ENCODE data around the gene GNAS-AS1.

Gene GNAS-AS1

DNA sequence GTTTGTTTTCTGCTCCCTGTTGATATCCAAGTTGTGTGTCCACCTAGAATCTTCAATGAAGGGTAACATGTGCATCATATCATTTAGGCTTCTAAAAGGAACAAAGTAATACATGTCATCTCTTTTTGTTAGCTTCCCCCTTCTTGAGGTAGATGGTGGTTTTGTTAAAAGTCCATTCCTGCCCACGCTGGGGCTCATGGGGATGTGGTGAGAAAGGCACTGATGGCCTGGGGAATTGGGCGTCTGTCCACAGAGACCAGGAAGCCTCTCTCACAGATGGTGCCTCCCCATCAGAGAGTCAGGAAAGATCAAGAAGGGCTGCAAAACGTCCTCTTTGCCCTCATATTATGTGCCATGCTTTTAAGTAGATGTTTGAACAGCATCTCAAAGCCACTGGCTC, 34.3 kb upstream of the GNAS-AS1 start:
- DNase-seq: no peak

DNA sequence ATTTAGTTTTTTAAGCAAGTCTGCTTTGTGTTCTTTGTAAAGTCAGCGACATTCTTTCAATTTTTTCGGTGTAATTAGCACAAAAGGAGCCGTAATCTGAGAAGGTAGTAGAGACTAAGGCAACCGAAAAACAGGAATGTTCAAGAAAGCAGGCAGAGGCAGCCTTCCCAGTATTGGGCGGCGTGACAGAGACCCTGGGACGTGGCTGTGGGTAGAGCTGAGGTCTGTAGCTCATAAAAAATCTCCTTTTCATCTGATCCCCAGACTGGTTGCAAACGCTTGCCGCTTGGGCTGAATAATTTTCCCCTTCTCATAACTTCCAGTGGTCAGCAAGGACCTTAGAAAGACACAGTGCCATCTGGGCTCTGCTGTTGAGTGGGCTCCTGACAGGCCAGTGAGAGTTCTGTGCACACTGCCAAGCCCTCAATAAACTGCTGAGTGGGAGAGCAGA, 32.6 kb upstream of the GNAS-AS1 start:
- no peak for DNase-seq

DNA sequence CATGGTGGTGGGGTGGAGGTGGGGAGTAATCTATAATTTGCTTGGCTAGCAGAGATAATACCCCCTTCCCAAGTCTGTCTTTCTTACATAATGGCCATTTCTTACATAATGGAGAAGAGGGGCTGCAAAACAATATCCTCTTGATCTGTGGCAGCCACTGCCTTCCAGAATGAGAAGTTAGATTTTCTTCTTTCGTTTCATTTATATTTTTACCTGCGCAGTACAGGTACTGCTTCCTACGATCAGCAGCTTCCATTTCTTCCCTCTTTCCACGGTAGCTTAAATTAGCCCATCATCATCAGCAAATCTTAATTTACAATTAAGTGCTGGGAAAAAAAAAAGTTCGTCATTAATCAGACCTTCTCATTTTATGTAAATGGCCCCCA, 32.0 kb upstream of the GNAS-AS1 start:
- DNase-seq: no peak

DNA sequence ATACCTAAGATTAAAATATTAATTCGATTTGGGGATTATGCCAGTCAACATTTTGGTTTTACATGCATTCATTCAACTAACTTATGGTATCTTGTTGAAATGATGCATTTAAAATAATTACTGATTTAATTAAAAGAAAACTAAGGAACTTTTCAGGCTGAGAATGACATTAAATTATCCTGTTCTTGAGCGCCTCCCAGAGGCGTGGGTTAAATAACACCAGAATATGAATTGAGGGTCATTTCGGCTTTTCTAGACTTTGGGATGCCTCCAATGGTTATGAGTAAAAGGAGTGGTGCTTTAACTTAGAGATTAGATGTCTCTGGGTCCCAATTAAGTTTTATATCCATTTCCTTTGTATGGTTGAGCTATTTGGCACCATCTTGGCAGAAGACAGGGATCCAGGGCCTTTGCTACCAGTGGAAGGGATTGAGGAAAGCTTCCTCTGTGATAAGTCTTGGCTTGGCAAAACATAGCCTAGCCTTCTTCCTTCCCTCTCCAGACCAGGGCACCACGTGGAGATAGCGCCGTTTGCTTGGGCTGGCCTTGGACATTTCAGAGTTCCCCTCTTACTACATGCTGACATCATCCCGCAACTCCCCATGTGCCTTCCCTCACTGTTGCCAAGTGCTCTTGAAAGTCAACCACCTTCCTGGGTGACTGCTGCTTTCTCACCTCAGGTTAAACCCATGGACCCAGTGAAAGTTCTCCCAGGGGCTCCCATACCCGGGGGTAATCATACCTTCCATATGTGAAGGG, 30.5 kb upstream of the GNAS-AS1 start:
- no peak for DNase-seq

DNA sequence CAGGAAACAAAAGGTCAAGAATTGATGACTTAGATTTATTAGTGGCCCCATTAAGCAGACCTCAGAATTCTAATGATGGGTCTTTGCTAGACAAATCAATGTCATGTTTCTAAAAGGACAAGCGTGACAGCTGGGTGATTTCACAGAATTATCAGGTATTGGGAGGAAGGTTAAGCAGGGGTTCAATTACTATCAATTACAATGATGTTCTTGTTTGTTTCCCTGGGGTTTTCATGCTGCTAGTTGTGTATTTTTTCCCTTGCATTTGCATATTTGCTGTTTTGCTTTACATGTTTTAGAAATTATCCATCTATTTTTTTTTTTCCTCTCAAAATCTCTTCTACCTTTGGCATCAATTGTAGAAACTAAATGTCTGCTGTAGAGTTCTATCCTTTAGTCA, 29.7 kb upstream of the GNAS-AS1 start:
- no peak for DNase-seq

DNA sequence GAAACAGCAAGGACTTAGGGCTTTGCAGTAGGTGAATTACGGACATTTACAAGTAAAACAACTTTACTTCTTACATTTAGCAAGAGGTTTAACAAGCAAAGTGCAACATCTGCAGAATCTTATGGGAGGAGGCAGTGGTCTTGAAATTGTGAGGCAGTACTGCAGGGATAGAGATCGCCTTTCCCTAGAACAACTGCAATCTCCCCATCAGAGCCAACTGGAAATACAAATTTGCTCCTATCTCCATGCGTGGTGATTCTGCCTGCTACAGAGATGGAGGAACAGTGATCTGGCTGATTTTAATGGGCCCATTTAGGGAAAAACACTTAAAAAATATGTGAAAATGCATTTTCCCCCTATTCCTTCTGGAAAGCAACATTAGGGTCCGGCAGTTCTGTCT, 27.7 kb upstream of the GNAS-AS1 start:
- DNase-seq: no peak

DNA sequence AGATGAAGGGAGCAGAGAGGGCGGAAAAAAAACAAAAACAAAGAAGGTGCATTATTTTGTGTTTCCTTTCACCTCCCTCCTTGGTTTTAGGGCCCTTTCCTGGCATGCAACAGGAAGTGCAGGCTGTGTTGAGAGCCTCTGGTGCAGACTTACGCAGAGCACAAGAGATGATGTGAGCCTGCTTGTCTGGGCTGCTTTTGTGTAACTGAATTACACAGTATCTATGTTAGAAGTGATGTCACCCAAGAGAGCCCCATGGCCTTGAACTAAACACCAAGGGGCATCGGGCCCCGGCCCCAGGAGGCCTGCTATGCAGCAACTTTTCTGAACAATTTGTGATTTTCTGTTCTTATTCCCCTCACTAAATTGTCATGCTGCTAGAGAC, 27.3 kb upstream of the GNAS-AS1 start:
- DNase-seq: peak; percentile 19

DNA sequence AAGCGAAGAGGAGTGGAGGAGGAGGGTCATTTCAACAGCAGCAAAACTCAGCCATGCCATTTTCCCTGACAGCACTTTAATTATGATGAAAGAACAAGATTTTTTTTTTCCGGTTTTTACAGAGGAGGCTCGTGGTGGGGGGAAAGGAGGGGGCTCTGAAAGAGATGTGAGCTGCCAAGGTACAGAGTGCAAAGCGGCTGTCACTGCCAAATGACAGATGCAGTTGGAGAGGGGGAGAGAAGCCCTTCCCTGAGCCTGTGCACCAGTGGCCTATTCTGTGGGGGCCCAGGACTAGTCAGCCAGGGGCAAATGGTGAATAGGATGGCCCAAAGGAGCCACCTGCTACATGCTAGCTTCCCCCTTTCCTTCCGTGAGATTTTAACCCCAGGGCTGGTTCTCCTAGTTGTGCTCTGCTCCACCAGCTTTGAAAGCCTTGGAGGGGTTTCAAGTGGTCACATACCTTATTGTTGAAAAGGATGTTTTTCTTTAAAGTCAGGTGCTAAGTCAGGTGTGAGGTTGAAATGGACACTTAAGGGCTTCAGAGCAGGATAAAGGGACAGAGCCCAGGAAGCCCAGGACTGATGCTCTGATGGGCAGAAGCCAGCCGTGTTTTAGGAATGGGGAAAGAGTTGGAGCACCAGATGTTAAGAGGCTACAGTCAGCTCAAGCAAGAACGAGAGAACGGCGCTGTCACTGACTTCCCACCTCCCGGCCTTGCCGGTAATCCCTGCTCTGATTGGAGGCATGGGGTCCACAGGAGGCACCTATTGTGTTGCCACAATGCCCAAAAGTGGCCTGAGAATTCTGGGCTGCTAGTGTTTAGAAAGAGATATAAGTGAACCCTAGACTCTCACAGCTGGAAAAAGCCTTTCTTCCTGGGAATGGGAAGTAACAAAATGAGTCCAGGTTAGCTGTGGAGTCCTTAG, 26.6 kb upstream of the GNAS-AS1 start:
- no peak for DNase-seq

DNA sequence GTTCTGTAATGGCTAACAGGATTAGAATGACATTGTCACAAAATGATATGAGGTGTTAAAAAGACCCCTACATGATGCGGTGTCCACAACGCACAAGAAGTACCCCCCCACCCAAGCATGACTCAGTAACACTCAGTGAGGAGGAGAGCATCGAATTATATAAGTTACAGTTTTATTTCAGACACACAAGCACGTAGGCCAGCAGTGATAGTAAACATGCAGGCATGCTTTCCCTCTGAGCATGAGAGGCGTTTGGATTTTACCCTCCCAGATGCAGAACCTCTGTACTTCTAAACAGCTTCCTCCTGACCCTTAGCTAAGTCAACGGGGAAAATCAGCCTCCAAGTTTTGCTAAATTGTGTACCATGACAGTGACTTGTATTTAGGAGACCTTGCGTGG, 25.7 kb upstream of the GNAS-AS1 start:
- DNase-seq: no peak

DNA sequence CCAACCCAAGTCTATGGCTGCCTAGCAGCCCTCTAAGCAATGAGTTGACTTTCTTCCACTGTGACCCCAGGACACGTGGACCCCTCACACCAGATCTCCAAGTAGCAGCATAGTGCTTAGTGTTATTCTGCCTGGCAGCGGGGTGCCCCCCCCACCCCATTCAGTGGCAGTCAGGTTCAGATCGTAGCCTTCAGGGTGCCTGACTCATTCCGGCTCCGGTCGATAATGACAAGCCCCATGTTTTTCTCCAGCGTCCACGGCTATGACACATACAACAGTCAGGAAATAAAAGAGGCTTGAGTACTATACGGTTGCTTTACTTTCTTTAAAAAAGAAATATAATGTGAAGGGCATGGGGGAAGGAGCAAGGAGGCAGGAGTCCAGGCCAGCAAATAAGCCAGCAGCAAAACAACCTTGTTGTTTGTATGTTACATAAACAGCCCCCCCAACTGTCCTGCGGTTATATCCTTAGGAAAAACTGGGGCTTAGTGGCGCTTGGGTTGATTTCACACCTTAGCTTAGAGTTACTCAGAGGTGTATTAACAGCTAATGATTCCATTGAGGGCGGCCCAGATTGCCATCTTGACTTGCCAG, 24.9 kb upstream of the GNAS-AS1 start:
- no peak for DNase-seq

DNA sequence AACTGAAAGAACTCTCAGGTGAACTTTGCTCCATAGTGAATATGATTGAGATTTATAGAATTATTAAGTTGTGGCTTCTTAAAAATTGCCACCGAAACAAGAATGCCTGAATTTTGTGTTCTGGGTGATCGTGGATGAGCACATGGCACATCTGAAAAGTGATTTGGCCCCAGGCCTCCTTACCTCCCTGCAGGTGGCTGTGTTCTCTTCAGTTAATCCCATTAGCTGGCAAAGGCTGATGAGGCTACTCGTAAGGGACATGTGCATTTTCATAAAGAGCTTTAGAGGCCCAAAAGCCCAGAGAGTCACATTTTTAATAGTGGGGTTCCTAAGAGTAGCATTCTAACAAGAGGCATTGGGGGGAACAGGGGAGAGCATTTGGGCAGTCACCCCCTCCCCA, 24.4 kb upstream of the GNAS-AS1 start:
- no peak for DNase-seq

DNA sequence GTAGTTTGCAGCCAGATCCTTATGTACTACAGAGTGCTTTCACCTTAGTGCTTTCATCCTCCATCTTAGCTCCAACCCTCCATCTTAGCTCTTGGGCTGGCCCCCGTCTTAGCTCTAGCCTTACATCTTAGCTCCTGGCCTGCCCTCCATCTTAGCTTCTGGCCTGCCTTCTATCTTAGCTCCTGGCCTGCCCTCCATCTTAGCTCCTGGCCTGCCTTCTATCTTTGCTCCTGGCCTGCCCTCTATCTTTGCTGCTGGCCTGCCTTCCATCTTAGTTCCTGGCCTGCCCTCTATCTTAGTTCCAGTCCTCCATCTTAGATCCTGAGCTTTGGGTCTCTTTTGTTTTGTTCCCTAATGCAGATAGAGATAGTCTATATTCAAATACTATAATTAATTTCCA, 23.8 kb upstream of the GNAS-AS1 start:
- no peak for DNase-seq

DNA sequence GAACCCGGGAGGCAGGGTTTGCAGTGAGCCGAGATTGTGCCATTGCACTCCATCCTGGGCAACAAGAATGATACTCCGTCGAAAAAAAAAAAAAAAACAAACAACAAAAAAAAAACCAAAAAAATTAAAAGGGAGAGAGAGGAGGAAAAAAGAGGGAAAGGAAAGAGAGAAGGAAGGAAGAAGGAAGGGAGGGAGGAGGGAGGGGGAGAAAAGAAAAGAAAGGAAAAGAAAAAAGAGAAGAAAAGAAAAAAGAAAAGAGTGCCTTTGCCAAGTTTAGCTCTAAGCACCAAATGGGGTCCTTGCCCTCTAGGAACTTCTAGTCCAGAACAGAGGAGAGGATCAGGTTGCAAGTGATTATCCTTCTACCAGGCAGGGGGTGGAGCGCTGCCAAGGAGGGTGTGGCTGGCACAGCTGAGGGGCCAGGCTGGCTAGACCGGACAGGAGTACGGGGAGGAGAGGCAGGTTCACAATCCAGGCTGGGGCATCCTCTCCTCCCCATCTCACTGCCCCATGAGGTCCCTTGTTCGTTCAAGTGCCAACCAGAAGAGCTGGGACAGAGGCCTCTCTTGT, 20.9 kb upstream of the GNAS-AS1 start:
- DNase-seq: no peak

DNA sequence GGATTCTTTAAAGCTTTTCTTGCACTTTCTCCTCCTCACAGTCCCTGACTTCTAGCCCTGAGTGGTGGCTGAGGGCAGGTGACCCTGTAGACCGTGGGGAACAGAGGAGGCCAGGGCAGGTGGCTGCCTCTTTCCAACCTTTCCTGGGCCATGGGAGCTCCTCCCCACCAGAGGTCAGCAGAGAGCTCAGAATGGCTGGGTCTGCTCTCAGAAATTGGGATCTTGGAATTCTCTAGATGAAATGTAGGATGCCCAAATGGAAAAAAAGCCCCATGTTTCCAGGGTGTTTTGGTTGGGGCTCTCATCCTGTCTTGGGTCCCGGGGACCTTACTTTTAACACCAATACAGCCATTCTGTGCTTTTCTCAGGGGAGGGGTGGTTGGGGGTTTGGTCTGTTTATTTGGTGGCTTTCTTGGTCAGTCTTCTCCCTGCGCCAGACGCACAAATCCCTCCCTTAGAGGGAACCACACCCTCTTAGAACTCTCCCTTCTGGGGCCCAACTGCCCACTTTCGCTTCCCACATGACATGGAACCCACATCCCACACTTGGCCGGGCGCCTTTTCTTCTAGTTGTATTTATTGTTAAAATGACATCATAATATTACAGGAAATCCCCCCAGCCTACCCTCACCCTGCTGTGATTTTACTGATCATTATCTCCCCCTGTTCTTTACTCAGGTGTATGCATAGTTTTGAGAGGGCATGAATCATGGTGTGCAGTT, 19.8 kb upstream of the GNAS-AS1 start:
- peak; percentile 47 for DNase-seq

DNA sequence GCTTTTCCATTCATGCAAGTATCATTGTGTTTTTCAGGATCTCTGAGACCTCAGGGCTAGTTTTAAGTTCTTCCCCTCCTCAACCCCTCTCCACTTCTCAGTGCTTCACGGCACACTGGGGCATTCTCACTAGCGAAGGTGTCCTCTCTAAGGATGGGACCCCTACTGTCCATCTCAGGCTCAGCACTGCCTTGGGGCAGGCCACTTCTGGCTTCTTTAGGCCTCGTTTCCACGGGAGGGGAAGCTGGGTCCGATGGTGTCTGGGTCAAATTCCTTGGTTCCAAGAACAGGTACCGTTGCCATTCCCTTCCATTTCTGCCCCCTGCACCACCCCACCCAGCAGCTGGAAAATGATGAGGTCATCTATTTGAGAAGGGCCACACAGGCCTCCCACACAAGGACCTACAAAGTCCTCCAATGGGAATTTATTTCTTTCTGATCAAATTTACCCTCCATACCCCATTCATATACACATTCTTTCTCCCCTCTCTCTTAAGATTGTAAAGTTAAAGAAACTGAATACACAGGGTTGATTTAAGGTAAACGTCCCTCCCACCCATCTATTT, 19.0 kb upstream of the GNAS-AS1 start:
- no peak for DNase-seq

DNA sequence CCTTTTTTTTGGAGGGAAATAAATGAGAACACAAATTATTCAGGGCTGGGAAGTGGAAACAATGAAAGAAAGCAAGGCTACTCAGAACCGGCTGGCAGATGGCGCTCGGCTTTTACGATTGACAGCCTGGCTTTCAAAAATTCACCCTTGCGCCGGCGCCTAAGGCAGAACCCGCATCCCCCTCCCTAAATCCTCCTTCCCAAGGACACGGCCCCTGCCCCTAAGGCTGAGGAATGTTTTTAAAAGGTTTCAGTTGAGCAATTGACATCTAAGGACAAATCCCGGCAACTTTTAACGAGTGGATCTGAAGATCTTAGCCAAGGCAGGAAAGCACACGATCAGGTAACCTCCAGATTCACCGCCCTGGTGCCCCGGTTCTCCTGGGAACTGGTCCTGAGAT, 18.1 kb upstream of the GNAS-AS1 start:
- DNase-seq: no peak

DNA sequence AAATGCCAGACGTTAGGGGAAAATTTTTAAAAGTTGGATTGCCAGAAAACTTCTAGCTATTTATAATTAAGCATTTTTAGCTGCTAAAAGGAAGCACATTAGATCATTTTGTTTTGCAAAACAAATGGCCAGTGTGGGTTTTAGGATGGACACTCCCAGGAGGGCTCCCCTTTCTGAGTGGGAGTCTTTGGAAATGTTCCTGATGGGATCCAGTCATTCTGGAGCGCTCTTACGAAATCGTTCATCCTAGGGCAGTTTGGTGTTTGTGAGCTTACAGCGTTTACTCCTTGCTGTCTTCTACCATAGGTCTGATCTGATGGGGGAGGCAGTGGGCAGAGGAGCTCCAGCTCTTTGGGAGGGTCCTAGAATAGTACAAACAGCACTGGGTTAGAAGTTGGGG, 16.5 kb upstream of the GNAS-AS1 start:
- DNase-seq: no peak

DNA sequence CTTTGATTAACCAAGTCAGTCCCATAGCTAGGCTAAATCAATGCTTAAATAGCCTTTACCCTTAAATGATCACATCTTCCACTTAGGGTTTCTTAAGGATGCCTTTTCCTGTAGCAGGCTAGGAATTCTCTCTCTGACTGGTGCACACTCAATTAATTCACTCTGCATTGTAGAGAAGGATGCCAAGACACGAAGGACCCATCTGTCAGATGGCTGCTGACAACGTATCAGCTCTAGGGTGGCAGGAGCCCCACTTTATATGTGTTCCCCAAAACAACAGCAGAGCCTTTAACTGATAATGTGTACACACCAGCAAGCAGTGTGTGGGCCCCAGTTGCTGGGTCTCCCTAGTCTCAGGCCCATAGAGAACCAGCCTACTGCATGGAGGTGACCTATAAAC, 15.1 kb upstream of the GNAS-AS1 start:
- no peak for DNase-seq

DNA sequence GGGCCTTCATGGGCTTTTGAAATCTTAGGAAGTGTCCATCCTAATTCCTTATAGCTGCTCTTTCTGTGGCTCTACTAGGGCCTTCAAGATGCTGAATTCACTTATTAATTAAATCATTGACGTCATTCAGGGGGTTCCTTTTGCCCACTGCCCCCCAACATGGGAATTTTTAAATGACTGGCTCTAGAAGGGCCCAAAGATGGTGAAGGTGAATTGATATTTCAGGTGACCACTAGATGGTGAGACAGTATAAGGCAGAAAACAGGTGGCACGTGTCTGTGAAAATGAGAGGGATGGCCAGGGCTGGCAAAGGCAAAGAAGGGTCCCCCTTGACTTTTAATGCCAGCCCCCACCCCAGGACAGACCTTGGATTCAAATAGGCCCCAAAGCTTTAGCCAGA, 13.6 kb upstream of the GNAS-AS1 start:
- no peak for DNase-seq

DNA sequence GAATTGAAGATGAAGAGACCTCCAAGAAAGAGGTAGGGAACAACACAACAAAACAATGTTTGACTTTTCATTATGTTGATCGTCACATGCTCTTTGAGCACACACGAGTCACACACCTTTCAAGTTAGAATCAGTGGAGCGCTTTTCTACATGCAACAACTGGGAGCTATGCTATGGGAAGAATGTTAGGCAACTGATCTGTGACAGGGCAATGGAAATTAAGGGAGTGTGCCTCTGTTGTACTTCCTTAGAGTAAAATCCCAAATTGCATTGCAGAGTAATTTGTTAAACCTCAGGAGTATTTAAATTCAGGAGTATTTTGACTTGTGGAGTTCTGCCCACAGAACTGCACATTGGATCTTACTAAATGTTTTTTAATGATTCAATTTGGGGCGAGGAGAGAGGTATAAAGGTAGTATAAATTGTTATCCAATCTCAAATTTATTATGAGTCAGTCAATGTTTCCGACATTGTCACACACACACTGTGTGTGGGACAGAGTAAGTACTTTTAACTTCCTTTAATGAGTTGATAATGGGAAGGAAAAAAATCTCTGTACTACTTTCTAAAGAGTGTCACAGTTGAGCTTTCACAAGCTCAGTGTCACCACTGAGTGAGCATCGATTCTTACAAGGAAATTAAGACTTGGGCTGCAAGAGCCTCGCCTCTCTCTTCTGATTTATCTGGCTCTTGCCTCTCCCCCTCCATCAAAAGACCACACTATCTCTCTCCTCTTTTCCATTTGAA, 12.5 kb upstream of the GNAS-AS1 start:
- no peak for DNase-seq

DNA sequence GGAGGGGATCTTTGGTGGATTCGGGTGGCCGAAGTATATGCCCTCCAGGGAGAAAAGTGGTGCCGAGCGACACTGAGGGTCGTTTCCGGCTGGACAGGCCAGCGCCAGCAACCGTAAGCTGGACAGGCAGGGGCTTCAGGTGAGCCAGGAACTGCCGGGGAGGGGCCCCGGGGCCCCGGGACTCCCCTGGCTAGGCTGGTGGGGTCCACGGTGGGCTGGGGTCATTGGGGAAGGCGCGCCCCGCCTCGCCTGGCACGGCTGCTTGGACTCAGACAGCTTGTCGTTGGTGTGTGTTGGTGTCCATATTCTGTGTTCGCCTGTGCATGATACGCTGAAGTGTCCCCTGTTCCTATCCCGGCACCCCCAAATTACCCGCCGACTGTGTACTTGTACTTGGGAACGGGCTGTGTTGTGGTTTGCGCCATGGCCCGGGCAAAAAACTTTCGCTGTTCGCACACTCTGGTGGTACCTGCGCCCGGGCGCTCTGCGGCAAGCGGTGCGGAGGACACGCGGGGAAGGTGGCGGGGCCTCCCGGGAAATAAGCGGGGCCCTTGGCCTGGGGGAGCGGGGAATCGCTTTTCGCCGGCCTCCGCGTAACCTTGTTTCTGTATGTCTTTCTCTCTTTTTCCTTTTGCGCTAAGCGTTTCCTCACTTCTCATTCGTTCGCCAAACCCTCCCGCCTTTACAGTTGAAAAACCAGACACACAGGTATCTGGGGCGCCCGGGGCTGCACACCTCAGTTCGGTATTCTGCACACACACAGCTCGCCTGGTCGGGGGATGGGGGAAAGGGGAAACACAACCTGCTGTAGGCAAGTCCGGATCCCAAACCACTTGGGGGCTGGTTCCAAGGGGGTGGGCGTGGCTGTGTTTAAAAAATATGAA, 5.0 kb upstream of the GNAS-AS1 start:
- no peak for DNase-seq

Measured in CD4-positive, alpha-beta T cell treated with Interferon gamma for 1 hour (primary cell).